ENCODE results near the gene FSHR. TPM values are rescaled to one million over a fixed set of nuclear protein-coding genes. Genes with fewer than 3 reads are reported as not detected.

FSHR gene
- total RNA-seq, 4 donors from 2014 or later = 0.13 TPM; not detected in 3

DNA sequence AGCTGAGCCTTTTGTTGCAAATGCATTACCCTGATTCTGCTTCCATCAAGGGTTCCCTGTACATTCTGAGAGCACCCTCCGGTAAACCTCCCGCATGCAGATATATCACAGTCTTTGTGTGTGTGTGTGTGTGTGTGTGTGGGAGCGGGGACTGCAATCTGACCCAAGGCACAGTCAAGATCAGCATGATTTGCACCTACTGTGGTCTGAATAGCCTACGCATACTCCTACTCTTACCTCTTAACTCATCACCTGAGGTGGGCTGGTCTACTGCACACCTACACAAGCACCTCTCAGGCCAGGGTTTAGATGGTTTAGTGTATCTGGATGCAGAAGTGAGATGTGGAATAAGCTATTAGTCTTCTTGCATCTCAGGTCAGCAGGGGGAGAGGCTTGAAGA lies 174.6 kb downstream of the FSHR start:
- Histone ChIP-seq H3K27me3 (no peaks in the 10 kb centered on the region), H3K27ac (no peak overlapping the region), H3K36me3 (no peaks in the 10 kb centered on the region), H3K9me3 (no peaks in the 10 kb centered on the region), H3K4me1 (peaks cover 3 to 12% of the 10 kb centered on the region in 2 donors), H3K4me3 (replicated peaks in 1 of 3) (no peak overlapping the region)
- intact Hi-C loops (cut with DNase I) = no loop called here
- 93 to 98% methylated on average over 4 of the region's 4 CpGs for WGBS, 2 donors
- no peak for DNase-seq
- TF ChIP-seq POLR2A (IDR thresholded peaks at IDR 0.05) = no peak
- TF ChIP-seq, protein P1, sequence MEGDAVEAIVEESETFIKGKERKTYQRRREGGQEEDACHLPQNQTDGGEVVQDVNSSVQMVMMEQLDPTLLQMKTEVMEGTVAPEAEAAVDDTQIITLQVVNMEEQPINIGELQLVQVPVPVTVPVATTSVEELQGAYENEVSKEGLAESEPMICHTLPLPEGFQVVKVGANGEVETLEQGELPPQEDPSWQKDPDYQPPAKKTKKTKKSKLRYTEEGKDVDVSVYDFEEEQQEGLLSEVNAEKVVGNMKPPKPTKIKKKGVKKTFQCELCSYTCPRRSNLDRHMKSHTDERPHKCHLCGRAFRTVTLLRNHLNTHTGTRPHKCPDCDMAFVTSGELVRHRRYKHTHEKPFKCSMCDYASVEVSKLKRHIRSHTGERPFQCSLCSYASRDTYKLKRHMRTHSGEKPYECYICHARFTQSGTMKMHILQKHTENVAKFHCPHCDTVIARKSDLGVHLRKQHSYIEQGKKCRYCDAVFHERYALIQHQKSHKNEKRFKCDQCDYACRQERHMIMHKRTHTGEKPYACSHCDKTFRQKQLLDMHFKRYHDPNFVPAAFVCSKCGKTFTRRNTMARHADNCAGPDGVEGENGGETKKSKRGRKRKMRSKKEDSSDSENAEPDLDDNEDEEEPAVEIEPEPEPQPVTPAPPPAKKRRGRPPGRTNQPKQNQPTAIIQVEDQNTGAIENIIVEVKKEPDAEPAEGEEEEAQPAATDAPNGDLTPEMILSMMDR (IDR thresholded peaks at IDR 0.05) = no peak

DNA sequence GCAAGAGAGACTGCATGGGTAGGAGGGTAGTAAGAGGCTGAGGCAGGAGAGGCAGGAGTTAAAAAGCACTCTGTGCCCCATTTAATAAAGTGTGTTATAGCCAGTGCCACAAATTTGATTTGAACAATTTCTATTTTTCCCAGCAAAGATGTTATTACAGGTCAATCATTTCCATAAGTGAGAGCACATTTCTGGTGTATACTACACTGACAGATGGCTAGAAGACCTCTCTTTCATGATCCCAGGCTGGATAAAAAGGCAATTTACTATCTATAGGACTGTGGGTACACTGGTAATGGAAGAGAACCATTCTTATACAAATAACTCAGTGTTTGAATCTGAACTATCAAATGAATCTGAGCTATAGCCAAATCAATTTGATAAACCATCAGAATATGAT lies 176.2 kb downstream of the FSHR start:
- no peak for TF ChIP-seq POLR2A (IDR thresholded peaks at IDR 0.05)
- TF ChIP-seq, protein P1 (IDR thresholded peaks at IDR 0.05) = no peak
- H3K4me1 ChIP-seq = no peaks in the 10 kb centered on the region
- no peak overlapping the region for H3K27ac ChIP-seq
- no peaks in the 10 kb centered on the region for H3K27me3 ChIP-seq
- no peak overlapping the region for H3K4me3 ChIP-seq (replicated peaks in 1 of 3)
- intact Hi-C loops (cut with DNase I) = no loop called here
- no peak for DNase-seq
- no peaks in the 10 kb centered on the region for H3K9me3 ChIP-seq
- H3K36me3 ChIP-seq = no peaks in the 10 kb centered on the region

DNA sequence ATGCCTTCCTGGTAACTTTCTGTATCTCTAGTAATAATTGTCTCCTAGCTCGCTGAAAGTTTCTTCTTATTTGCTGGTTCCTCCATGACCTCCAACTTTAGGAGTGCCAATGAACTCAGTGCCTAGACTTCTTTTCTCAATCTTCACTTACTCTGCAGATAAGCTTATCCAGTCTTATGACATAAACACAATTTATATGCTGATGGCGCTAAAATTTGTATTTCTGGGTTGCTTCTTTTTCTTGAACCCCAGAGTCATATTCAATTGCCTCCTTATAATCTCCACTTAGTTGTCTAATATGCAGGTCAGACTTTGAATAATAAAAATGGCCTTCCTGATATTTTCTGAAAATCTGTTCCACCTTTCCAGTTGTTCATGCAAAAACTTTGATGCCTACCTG lies 182.5 kb downstream of the FSHR start:
- WGBS, 2 donors = 96 to 98% methylated on average over 2 of the region's 2 CpGs

DNA sequence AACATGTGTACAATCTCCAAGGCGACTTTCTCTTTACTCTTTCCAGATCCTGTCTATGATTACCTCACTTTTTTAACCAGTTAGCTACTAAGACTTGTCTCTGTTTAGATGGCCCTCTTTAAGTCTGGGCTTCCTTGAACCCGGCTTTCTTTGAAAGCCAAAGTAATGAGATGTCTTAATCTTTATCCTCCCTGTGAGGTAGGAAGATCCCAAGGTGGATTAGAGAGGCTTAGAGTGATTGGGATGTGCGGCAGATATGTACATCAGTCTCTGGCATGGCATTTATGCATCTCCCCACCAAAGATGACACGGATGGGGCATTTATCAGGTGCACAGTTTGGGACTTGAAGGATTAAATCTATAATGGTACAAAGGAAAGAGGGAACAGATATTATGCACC lies 186.3 kb downstream of the FSHR start:
- Histone ChIP-seq H3K4me1 (no peaks in the 10 kb centered on the region), H3K4me3 (replicated peaks in 1 of 3) (no peak overlapping the region), H3K27ac (no peak overlapping the region), H3K9me3 (no peaks in the 10 kb centered on the region), H3K27me3 (no peaks in the 10 kb centered on the region), H3K36me3 (no peaks in the 10 kb centered on the region)
- 79 to 87% methylated on average over 4 of the region's 4 CpGs for WGBS, 2 donors
- no peak for TF ChIP-seq POLR2A (IDR thresholded peaks at IDR 0.05)
- TF ChIP-seq, protein P1 (IDR thresholded peaks at IDR 0.05) = no peak
- intact Hi-C loops (cut with DNase I) = no loop called here
- DNase-seq = no peak

More for the DNA sequence above, 182.5 kb downstream of the FSHR start:
- H3K27me3 ChIP-seq = no peaks in the 10 kb centered on the region
- intact Hi-C loops (cut with DNase I) = no loop called here
- H3K4me1 ChIP-seq = no peaks in the 10 kb centered on the region
- no peak for TF ChIP-seq POLR2A (IDR thresholded peaks at IDR 0.05)
- TF ChIP-seq, protein P1 (IDR thresholded peaks at IDR 0.05) = no peak
- no peaks in the 10 kb centered on the region for H3K9me3 ChIP-seq
- no peak for DNase-seq
- no peaks in the 10 kb centered on the region for H3K36me3 ChIP-seq
- no peak overlapping the region for H3K27ac ChIP-seq
- H3K4me3 ChIP-seq (replicated peaks in 1 of 3) = no peak overlapping the region

DNA sequence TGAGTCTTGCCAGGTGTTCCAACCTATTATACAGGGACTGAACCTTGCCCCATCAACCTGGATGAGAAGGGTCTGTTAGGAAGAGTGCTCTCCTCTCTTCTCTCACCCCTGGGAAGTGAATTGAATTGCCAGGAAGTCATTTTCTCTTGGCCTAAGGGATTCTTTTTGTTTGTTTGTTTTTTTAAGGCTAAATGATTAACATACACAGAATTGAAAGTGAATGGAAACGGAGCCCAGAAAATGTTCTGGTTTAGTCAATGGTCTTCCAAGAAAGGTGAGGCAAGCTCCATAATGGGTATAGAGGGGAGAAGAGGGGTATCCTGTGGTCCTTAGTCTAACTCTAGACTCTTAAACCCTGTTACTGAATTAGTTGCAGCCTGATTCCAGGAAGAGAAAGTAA lies 189.1 kb downstream of the FSHR start:
- DNase-seq = no peak
- no peak overlapping the region for H3K4me3 ChIP-seq (replicated peaks in 1 of 3)
- intact Hi-C loops (cut with DNase I) = no loop called here
- no peak for TF ChIP-seq POLR2A (IDR thresholded peaks at IDR 0.05)
- TF ChIP-seq, protein P1 (IDR thresholded peaks at IDR 0.05) = no peak
- no peaks in the 10 kb centered on the region for H3K27me3 ChIP-seq
- H3K9me3 ChIP-seq = no peaks in the 10 kb centered on the region
- 74 to 81% methylated on average over 1 of the region's 1 CpG for WGBS, 2 donors
- H3K4me1 ChIP-seq = no peaks in the 10 kb centered on the region
- no peaks in the 10 kb centered on the region for H3K36me3 ChIP-seq
- H3K27ac ChIP-seq = no peak overlapping the region
